Measurements from ENCODE around the gene SIAE. TPM values are rescaled to one million over a fixed set of nuclear protein-coding genes. Genes with fewer than 3 reads are reported as not detected.

The SIAE gene, protein sequence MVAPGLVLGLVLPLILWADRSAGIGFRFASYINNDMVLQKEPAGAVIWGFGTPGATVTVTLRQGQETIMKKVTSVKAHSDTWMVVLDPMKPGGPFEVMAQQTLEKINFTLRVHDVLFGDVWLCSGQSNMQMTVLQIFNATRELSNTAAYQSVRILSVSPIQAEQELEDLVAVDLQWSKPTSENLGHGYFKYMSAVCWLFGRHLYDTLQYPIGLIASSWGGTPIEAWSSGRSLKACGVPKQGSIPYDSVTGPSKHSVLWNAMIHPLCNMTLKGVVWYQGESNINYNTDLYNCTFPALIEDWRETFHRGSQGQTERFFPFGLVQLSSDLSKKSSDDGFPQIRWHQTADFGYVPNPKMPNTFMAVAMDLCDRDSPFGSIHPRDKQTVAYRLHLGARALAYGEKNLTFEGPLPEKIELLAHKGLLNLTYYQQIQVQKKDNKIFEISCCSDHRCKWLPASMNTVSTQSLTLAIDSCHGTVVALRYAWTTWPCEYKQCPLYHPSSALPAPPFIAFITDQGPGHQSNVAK
- total RNA-seq (23.1 and 28.9 TPM in 2 replicates), polyA plus RNA-seq (42.3 and 67.0 TPM in 2 replicates), polyA minus RNA-seq (ENCODE audit: low replicate concordance) (12.3 and 23.8 TPM in 2 replicates)
- polyA plus RNA-seq (2012) = 18.2 and 33.0 TPM in 2 replicates

DNA sequence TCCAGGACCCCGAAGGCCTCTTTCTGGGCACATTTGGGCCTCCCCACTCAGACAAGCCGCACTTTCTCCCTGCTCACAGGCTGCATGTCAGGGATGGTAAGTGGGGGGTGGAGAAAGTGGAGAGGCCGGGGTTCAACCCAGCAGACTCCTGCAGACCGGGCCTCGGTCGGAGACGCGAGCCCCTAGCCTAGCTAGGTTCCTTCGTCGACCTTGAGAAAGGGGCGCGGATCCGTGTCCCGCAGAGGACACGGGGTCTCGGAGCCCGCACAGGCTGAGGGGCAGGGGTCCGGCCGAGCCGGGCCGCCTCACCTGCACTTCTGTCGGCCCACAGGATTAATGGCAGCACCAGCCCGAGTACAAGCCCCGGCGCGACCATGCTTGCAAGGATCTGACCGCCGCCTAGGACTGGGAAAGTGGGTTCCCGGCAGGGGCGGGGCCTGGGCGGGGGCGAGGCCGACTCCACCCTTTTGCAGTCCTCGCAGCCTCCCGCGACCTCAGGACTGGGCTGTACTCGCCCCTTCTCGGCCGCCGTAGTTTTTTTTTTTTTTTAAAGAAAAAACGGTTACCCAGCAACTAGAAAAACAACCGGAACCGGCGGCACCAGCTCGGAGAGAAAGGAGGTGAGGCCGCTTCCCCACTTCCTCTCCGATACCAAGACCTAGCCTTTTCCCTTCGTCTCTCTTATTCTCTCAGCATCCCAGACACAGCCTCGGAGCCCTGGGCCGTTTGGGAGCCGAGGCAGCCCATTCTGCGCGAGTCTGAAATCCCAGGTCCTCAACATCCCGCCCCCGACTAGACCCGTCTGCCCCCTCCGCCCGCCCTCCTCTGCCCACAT lies at the start of gene SIAE, which contains the start of gene SPA17:
SIAE (minus strand) TSS at position 407 of the 835 bp plus-strand sequence; CDS start at position 376, 31 bp downstream.
SPA17 (plus strand) TSS at position 572 of the 835 bp plus-strand sequence. CDS start 1,361 bp downstream, outside the sequence.
- TF ChIP-seq, protein P1, sequence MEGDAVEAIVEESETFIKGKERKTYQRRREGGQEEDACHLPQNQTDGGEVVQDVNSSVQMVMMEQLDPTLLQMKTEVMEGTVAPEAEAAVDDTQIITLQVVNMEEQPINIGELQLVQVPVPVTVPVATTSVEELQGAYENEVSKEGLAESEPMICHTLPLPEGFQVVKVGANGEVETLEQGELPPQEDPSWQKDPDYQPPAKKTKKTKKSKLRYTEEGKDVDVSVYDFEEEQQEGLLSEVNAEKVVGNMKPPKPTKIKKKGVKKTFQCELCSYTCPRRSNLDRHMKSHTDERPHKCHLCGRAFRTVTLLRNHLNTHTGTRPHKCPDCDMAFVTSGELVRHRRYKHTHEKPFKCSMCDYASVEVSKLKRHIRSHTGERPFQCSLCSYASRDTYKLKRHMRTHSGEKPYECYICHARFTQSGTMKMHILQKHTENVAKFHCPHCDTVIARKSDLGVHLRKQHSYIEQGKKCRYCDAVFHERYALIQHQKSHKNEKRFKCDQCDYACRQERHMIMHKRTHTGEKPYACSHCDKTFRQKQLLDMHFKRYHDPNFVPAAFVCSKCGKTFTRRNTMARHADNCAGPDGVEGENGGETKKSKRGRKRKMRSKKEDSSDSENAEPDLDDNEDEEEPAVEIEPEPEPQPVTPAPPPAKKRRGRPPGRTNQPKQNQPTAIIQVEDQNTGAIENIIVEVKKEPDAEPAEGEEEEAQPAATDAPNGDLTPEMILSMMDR (conservative IDR thresholded peaks at IDR 0.05 in 1 of 2, IDR thresholded peaks at IDR 0.05 in 1 of 2; ENCODE audit: low read depth in 1 of 2, low read length in 2 of 2) = no peak
- no peak for TF ChIP-seq EZH2 (IDR thresholded peaks at IDR 0.05; ENCODE audit: low read length, missing control alignments)
- H2AFZ ChIP-seq (ENCODE audit: low read length) = peak within 1 kb of the TSS; percentile 73
- H3K4me2 ChIP-seq (ENCODE audit: extremely low read depth, insufficient read depth, low read length) = peak within 1 kb of the TSS; percentile 97

GRCh38 chr11:124722176-124722575 lies 48.6 kb upstream of the SIAE start:
- Histone ChIP-seq H3K9ac (ENCODE audit: insufficient read depth, low read length) (no peak overlapping the region), H3K27me3 (ENCODE audit: control insufficient read depth, insufficient read depth, low read length) (peaks cover 52% of the 10 kb centered on the region), H3K4me2 (ENCODE audit: extremely low read depth, insufficient read depth, low read length) (no peak overlapping the region), H3K9me3 (ENCODE audit: control insufficient read depth, insufficient read depth, low read depth, low read length) (no peaks in the 10 kb centered on the region), H3K36me3 (ENCODE audit: control insufficient read depth, insufficient read depth, low read length) (no peaks in the 10 kb centered on the region), H4K20me1 (ENCODE audit: control insufficient read depth, extremely low read depth, insufficient read depth, low read length) (no peaks in the 10 kb centered on the region), H3K4me1 (ENCODE audit: control insufficient read depth, extremely low read depth, insufficient read depth, low read length) (peaks cover 3% of the 10 kb centered on the region), H3K4me3 (replicated peaks in 1 of 4; ENCODE audit: control extremely low read depth in 1 of 4, insufficient read depth in 1 of 4, low read depth in 3 of 4, low read length in 4 of 4) (no peak overlapping the region), H2AFZ (ENCODE audit: low read length) (no peak overlapping the region), H3K27ac (ENCODE audit: insufficient read depth, low read length) (no peak overlapping the region), H3K79me2 (ENCODE audit: control insufficient read depth, insufficient read depth, low read length) (no peaks in the 10 kb centered on the region)
- TF ChIP-seq, protein P1 (conservative IDR thresholded peaks at IDR 0.05 in 1 of 2, IDR thresholded peaks at IDR 0.05 in 1 of 2; ENCODE audit: low read depth in 1 of 2, low read length in 2 of 2) = no peak
- TF ChIP-seq EZH2 (IDR thresholded peaks at IDR 0.05; ENCODE audit: low read length, missing control alignments) = no peak
- no peak for DNase-seq (ENCODE audit: low read depth in 2 of 2)

More for the DNA sequence above, at the start of gene SIAE, which contains the start of gene SPA17:
- H3K4me3 ChIP-seq (replicated peaks in 1 of 4; ENCODE audit: control extremely low read depth in 1 of 4, insufficient read depth in 1 of 4, low read depth in 3 of 4, low read length in 4 of 4) = peak within 1 kb of the TSS; percentile 52 to 80 (median 73)
- peak; percentile 96 to 98 for DNase-seq (ENCODE audit: low read depth in 2 of 2)
- H4K20me1 ChIP-seq (ENCODE audit: control insufficient read depth, extremely low read depth, insufficient read depth, low read length) = no peaks in the 10 kb centered on the region
- no peaks in the 10 kb centered on the region for H3K36me3 ChIP-seq (ENCODE audit: control insufficient read depth, insufficient read depth, low read length)
- peak within 1 kb of the TSS; percentile 86 for H3K27ac ChIP-seq (ENCODE audit: insufficient read depth, low read length)
- peak within 1 kb of the TSS; percentile 92 for H3K9ac ChIP-seq (ENCODE audit: insufficient read depth, low read length)
- H3K79me2 ChIP-seq (ENCODE audit: control insufficient read depth, insufficient read depth, low read length) = no peaks in the 10 kb centered on the region
- H3K4me1 ChIP-seq (ENCODE audit: control insufficient read depth, extremely low read depth, insufficient read depth, low read length) = peaks cover 3% of the 10 kb centered on the region
- no peaks in the 10 kb centered on the region for H3K27me3 ChIP-seq (ENCODE audit: control insufficient read depth, insufficient read depth, low read length)
- no peaks in the 10 kb centered on the region for H3K9me3 ChIP-seq (ENCODE audit: control insufficient read depth, insufficient read depth, low read depth, low read length)

All from fibroblast of lung (primary cell).